ENCODE measurements around the gene ARL15.

Gene ARL15

DNA sequence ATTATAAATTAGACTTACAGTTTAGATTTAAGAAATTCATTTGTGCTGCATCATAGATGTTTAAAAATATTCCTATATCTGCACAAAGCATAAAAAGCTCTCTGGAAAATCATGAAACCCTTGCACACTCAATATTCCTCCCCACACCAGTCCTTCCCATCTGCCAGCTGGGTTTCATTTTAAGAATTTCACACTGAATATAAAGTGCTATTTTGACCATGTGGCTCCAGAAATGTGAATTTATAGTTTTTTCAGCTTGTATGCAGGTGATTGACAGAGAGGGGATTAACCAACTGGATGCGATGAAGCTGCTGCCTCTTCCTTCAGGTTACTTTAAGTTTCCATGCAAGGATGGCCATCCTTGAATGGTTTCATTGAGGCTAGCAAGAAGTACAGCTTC, 403.6 kb downstream of the ARL15 start:
- Histone ChIP-seq H3K9me3 (ENCODE audit: control extremely low read depth in 1 of 5, control insufficient read depth in 4 of 5, insufficient read depth in 2 of 5, low read depth in 1 of 5, low read length in 4 of 5) (no peaks in the 10 kb centered on the region), H3K36me3 (ENCODE audit: control insufficient read depth in 4 of 4, insufficient read depth in 4 of 4, low read length in 3 of 4) (no peaks in the 10 kb centered on the region), H3K27me3 (replicated peaks in 2 of 5; ENCODE audit: control insufficient read depth in 4 of 5, insufficient read depth in 5 of 5, low read length in 4 of 5) (no peaks in the 10 kb centered on the region), H3K4me1 (ENCODE audit: control extremely low read depth in 1 of 4, control insufficient read depth in 4 of 4, insufficient read depth in 4 of 4, low read length in 3 of 4) (no peaks in the 10 kb centered on the region), H3K27ac (ENCODE audit: insufficient read depth in 1 of 2, low read depth in 1 of 2, low read length in 2 of 2, poor library complexity in 1 of 2, severe bottlenecking in 2 of 2) (no peak overlapping the region), H3K4me3 (ENCODE audit: control insufficient read depth in 1 of 7, extremely low read depth in 1 of 7, insufficient read depth in 4 of 7, low read depth in 2 of 7, low read length in 6 of 7) (no peak overlapping the region)
- POLR2A ChIA-PET: no interaction called here
- CTCF ChIA-PET: no interaction called here
- WGBS (ENCODE audit: insufficient coverage): 100% methylated on average over 1 of the region's 1 CpG
- no peak for DNase-seq

- Histone ChIP-seq H3K4me3 (ENCODE audit: control insufficient read depth in 1 of 7, extremely low read depth in 1 of 7, insufficient read depth in 4 of 7, low read depth in 2 of 7, low read length in 6 of 7) (no peak overlapping the region), H3K27ac (ENCODE audit: insufficient read depth in 1 of 2, low read depth in 1 of 2, low read length in 2 of 2, poor library complexity in 1 of 2, severe bottlenecking in 2 of 2) (no peak overlapping the region), H3K27me3 (replicated peaks in 2 of 5; ENCODE audit: control insufficient read depth in 4 of 5, insufficient read depth in 5 of 5, low read length in 4 of 5) (no peaks in the 10 kb centered on the region), H3K36me3 (ENCODE audit: control insufficient read depth in 4 of 4, insufficient read depth in 4 of 4, low read length in 3 of 4) (no peaks in the 10 kb centered on the region), H3K4me1 (ENCODE audit: control extremely low read depth in 1 of 4, control insufficient read depth in 4 of 4, insufficient read depth in 4 of 4, low read length in 3 of 4) (no peaks in the 10 kb centered on the region), H3K9me3 (ENCODE audit: control extremely low read depth in 1 of 5, control insufficient read depth in 4 of 5, insufficient read depth in 2 of 5, low read depth in 1 of 5, low read length in 4 of 5) (no peaks in the 10 kb centered on the region)
- ChIA-PET POLR2A (no interaction called here), CTCF (no interaction called here)
- WGBS (ENCODE audit: insufficient coverage): 96% methylated on average over 5 of the region's 6 CpGs
- no peak for DNase-seq
These were observed 408.0 kb downstream of the ARL15 start for GRCh38 chr5:53902296-53902907.

GRCh38 chr5:53900677-53901076, 409.7 kb downstream of the ARL15 start:
- no peaks in the 10 kb centered on the region for H3K27me3 ChIP-seq (replicated peaks in 2 of 5; ENCODE audit: control insufficient read depth in 4 of 5, insufficient read depth in 5 of 5, low read length in 4 of 5)
- no peaks in the 10 kb centered on the region for H3K9me3 ChIP-seq (ENCODE audit: control extremely low read depth in 1 of 5, control insufficient read depth in 4 of 5, insufficient read depth in 2 of 5, low read depth in 1 of 5, low read length in 4 of 5)
- no peak overlapping the region for H3K4me3 ChIP-seq (ENCODE audit: control insufficient read depth in 1 of 7, extremely low read depth in 1 of 7, insufficient read depth in 4 of 7, low read depth in 2 of 7, low read length in 6 of 7)
- CTCF ChIA-PET: interaction anchor here (0.5 to 1.2 kb wide), 2 partner anchors 13 to 367 kb away, joined by 3 read pairs; no protein-coding TSS in a partner anchor
- POLR2A ChIA-PET: interaction anchor here (0.6 kb wide), 1 partner anchor 644 kb away, joined by 3 read pairs; no protein-coding TSS in a partner anchor
- no peaks in the 10 kb centered on the region for H3K36me3 ChIP-seq (ENCODE audit: control insufficient read depth in 4 of 4, insufficient read depth in 4 of 4, low read length in 3 of 4)
- WGBS (ENCODE audit: insufficient coverage): no CpG with 5 or more reads among the region's 2 CpGs
- H3K4me1 ChIP-seq (ENCODE audit: control extremely low read depth in 1 of 4, control insufficient read depth in 4 of 4, insufficient read depth in 4 of 4, low read length in 3 of 4): no peaks in the 10 kb centered on the region
- DNase-seq: no peak
- H3K27ac ChIP-seq (ENCODE audit: insufficient read depth in 1 of 2, low read depth in 1 of 2, low read length in 2 of 2, poor library complexity in 1 of 2, severe bottlenecking in 2 of 2): no peak overlapping the region

GRCh38 chr5:53895091-53895683, 415.2 kb downstream of the ARL15 start:
- Histone ChIP-seq H3K27ac (ENCODE audit: insufficient read depth in 1 of 2, low read depth in 1 of 2, low read length in 2 of 2, poor library complexity in 1 of 2, severe bottlenecking in 2 of 2) (no peak overlapping the region), H3K36me3 (ENCODE audit: control insufficient read depth in 4 of 4, insufficient read depth in 4 of 4, low read length in 3 of 4) (peaks cover 0 to 2% (median 0%) of the 10 kb centered on the region in 4 experiments), H3K4me1 (ENCODE audit: control extremely low read depth in 1 of 4, control insufficient read depth in 4 of 4, insufficient read depth in 4 of 4, low read length in 3 of 4) (no peaks in the 10 kb centered on the region), H3K27me3 (replicated peaks in 2 of 5; ENCODE audit: control insufficient read depth in 4 of 5, insufficient read depth in 5 of 5, low read length in 4 of 5) (no peaks in the 10 kb centered on the region), H3K4me3 (ENCODE audit: control insufficient read depth in 1 of 7, extremely low read depth in 1 of 7, insufficient read depth in 4 of 7, low read depth in 2 of 7, low read length in 6 of 7) (no peak overlapping the region), H3K9me3 (ENCODE audit: control extremely low read depth in 1 of 5, control insufficient read depth in 4 of 5, insufficient read depth in 2 of 5, low read depth in 1 of 5, low read length in 4 of 5) (no peaks in the 10 kb centered on the region)
- POLR2A ChIA-PET: no interaction called here
- CTCF ChIA-PET: no interaction called here
- WGBS (ENCODE audit: insufficient coverage): no CpG with 5 or more reads among the region's 3 CpGs
- no peak for DNase-seq

- no peak for DNase-seq
- POLR2A ChIA-PET: no interaction called here
- H3K9me3 ChIP-seq (ENCODE audit: control extremely low read depth in 1 of 5, control insufficient read depth in 4 of 5, insufficient read depth in 2 of 5, low read depth in 1 of 5, low read length in 4 of 5): no peaks in the 10 kb centered on the region
- H3K36me3 ChIP-seq (ENCODE audit: control insufficient read depth in 4 of 4, insufficient read depth in 4 of 4, low read length in 3 of 4): peaks cover 0 to 2% (median 0%) of the 10 kb centered on the region in 4 experiments
- H3K27me3 ChIP-seq (replicated peaks in 2 of 5; ENCODE audit: control insufficient read depth in 4 of 5, insufficient read depth in 5 of 5, low read length in 4 of 5): no peaks in the 10 kb centered on the region
- H3K27ac ChIP-seq (ENCODE audit: insufficient read depth in 1 of 2, low read depth in 1 of 2, low read length in 2 of 2, poor library complexity in 1 of 2, severe bottlenecking in 2 of 2): no peak overlapping the region
- H3K4me1 ChIP-seq (ENCODE audit: control extremely low read depth in 1 of 4, control insufficient read depth in 4 of 4, insufficient read depth in 4 of 4, low read length in 3 of 4): no peaks in the 10 kb centered on the region
- no CpG with 5 or more reads among the region's 1 CpG for WGBS (ENCODE audit: insufficient coverage)
- CTCF ChIA-PET: no interaction called here
- no peak overlapping the region for H3K4me3 ChIP-seq (ENCODE audit: control insufficient read depth in 1 of 7, extremely low read depth in 1 of 7, insufficient read depth in 4 of 7, low read depth in 2 of 7, low read length in 6 of 7)
These were observed 416.7 kb downstream of the ARL15 start for GRCh38 chr5:53893626-53894025.

DNA sequence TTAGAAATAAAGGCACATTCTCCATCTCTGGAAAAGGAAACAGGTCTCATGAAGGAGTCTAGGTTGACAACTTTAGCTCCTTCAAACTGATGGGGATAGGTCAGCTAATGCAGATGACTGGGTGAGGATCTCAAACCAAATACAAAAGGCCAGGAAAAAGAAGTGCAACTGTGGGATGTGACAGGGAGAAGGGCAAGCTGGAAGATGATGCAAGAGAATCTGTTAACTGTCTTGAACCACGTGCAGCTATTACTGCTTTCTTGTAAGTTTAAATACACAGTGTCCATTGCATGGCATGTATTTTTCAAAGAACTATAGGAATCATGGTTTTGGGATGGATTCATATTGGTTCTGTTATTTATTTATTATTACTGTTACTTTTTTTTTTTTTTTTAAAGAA, 418.1 kb downstream of the ARL15 start:
- POLR2A ChIA-PET: interaction anchor here (0.7 kb wide), 1 partner anchor 576 kb away, joined by 10 read pairs; no protein-coding TSS in a partner anchor
- Histone ChIP-seq H3K9me3 (ENCODE audit: control extremely low read depth in 1 of 5, control insufficient read depth in 4 of 5, insufficient read depth in 2 of 5, low read depth in 1 of 5, low read length in 4 of 5) (no peaks in the 10 kb centered on the region), H3K36me3 (ENCODE audit: control insufficient read depth in 4 of 4, insufficient read depth in 4 of 4, low read length in 3 of 4) (peaks cover 0 to 2% (median 0%) of the 10 kb centered on the region in 4 experiments), H3K4me1 (ENCODE audit: control extremely low read depth in 1 of 4, control insufficient read depth in 4 of 4, insufficient read depth in 4 of 4, low read length in 3 of 4) (no peaks in the 10 kb centered on the region), H3K4me3 (ENCODE audit: control insufficient read depth in 1 of 7, extremely low read depth in 1 of 7, insufficient read depth in 4 of 7, low read depth in 2 of 7, low read length in 6 of 7) (no peak overlapping the region), H3K27ac (ENCODE audit: insufficient read depth in 1 of 2, low read depth in 1 of 2, low read length in 2 of 2, poor library complexity in 1 of 2, severe bottlenecking in 2 of 2) (no peak overlapping the region), H3K27me3 (replicated peaks in 2 of 5; ENCODE audit: control insufficient read depth in 4 of 5, insufficient read depth in 5 of 5, low read length in 4 of 5) (no peaks in the 10 kb centered on the region)
- CTCF ChIA-PET: no interaction called here
- no CpG with 5 or more reads among the region's 1 CpG for WGBS (ENCODE audit: insufficient coverage)
- DNase-seq: no peak

DNA sequence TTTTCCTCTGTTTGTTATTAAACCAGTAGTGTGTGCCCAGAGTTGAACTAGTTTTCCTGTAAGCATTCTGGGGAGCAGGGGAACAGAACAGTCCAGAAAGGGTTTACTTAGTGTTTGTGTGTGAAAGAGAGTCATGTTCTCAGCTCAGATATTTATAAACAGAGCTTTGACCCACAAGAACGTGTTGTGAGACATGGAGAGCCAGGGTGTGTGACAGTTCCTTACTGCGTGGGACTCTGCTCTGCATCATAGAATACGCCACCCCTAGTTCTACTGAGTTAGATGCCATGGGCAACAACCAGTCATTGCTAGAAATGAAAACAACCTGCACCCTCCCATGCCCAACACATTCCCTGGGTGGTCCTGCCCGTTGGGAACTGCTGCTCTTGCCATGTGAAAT, 419.2 kb downstream of the ARL15 start:
- Histone ChIP-seq H3K27ac (ENCODE audit: insufficient read depth in 1 of 2, low read depth in 1 of 2, low read length in 2 of 2, poor library complexity in 1 of 2, severe bottlenecking in 2 of 2) (no peak overlapping the region), H3K4me1 (ENCODE audit: control extremely low read depth in 1 of 4, control insufficient read depth in 4 of 4, insufficient read depth in 4 of 4, low read length in 3 of 4) (no peaks in the 10 kb centered on the region), H3K4me3 (ENCODE audit: control insufficient read depth in 1 of 7, extremely low read depth in 1 of 7, insufficient read depth in 4 of 7, low read depth in 2 of 7, low read length in 6 of 7) (no peak overlapping the region), H3K36me3 (ENCODE audit: control insufficient read depth in 4 of 4, insufficient read depth in 4 of 4, low read length in 3 of 4) (peaks cover 0 to 2% (median 0%) of the 10 kb centered on the region in 4 experiments), H3K9me3 (ENCODE audit: control extremely low read depth in 1 of 5, control insufficient read depth in 4 of 5, insufficient read depth in 2 of 5, low read depth in 1 of 5, low read length in 4 of 5) (no peaks in the 10 kb centered on the region), H3K27me3 (replicated peaks in 2 of 5; ENCODE audit: control insufficient read depth in 4 of 5, insufficient read depth in 5 of 5, low read length in 4 of 5) (no peaks in the 10 kb centered on the region)
- CTCF ChIA-PET: no interaction called here
- DNase-seq: no peak
- WGBS (ENCODE audit: insufficient coverage): 86% methylated on average over 4 of the region's 4 CpGs
- POLR2A ChIA-PET: no interaction called here
